WTC11 (cell line): Measurements from ENCODE around the gene CDC73.

Source experiments
- CBFB ChIP-seq: sonication (generic); formaldehyde crosslinking; IDR thresholded peaks from 2 replicates; pipeline ENCODE4 v1.8.1; 2022; ENCODE audit warnings: mild to moderate bottlenecking, low read depth, missing genetic modification reagents
- CTCF ChIP-seq: fragments of 200-600 bp; IDR thresholded peaks from 2 replicates; pipeline ENCODE4 v1.8.0; 2022; ENCODE audit warnings: antibody characterized with exemption
- JUN ChIP-seq: sonication (generic); formaldehyde crosslinking; IDR thresholded peaks from 2 replicates; pipeline ENCODE4 v1.8.0; 2023; ENCODE audit warnings: mild to moderate bottlenecking, missing genetic modification reagents
- MYBL2 ChIP-seq: sonication (generic); formaldehyde crosslinking; IDR thresholded peaks from 2 replicates; pipeline ENCODE4 v1.8.1; 2023; ENCODE audit warnings: mild to moderate bottlenecking, moderate library complexity, missing genetic modification reagents
- SP1 ChIP-seq: sonication (generic); formaldehyde crosslinking; conservative IDR thresholded peaks from 2 replicates; pipeline ENCODE4 v1.8.1; 2022; ENCODE audit warnings: missing genetic modification reagents
- USF1 ChIP-seq: sonication (generic); formaldehyde crosslinking; IDR thresholded peaks from 2 replicates; pipeline ENCODE4 v1.8.0; 2022; ENCODE audit warnings: mild to moderate bottlenecking, missing genetic modification reagents
- ZNF532 ChIP-seq: fragments of 250-450 bp; sonication (Bioruptor Pico); IDR thresholded peaks from 2 replicates; pipeline ENCODE4 v1.9.0; 2021; ENCODE audit warnings: mild to moderate bottlenecking, borderline replicate concordance

GRCh38 chr1:193113992-193114332 lies 7.9 kb upstream of the CDC73 start:
- TF ChIP-seq CTCF (no peak), USF1 (CRISPR knock-in tag) (no peak), SP1 (no peak), JUN (CRISPR knock-in tag) (no peak), ZNF532 (CRISPR knock-in tag) (no peak), CBFB (CRISPR knock-in tag) (no peak), MYBL2 (CRISPR knock-in tag) (no peak)
